HepG2 (cell line): Measurements from ENCODE around the gene SKIDA1. TPM values are rescaled to one million over a fixed set of nuclear protein-coding genes. Genes with fewer than 3 reads are reported as not detected.

Experiments used
- AKAP8 ChIP-seq: sonication (generic); formaldehyde crosslinking; IDR thresholded peaks from 2 replicates; pipeline ENCODE4 v1.5.1; 2020; ENCODE audit warnings: mild to moderate bottlenecking, missing genetic modification reagents
- KDM5B ChIP-seq: sonication (generic); formaldehyde crosslinking; IDR thresholded peaks from 2 replicates; pipeline ENCODE4 v1.4.0; 2020; ENCODE audit warnings: missing genetic modification reagents, mild to moderate bottlenecking, borderline replicate concordance
- KDM6A ChIP-seq: IDR thresholded peaks from 2 replicates; pipeline ENCODE4 v1.6.1; 2016; ENCODE audit warnings: low read depth
- ZMYM3 ChIP-seq: sonication (generic); formaldehyde crosslinking; IDR thresholded peaks from 2 replicates; pipeline ENCODE4 v1.5.1; 2020; ENCODE audit warnings: mild to moderate bottlenecking, missing genetic modification reagents
- ZNF546 ChIP-seq: sonication (generic); formaldehyde crosslinking; conservative IDR thresholded peaks from 2 replicates; pipeline ENCODE4 v1.8.1; 2023; ENCODE audit warnings: mild to moderate bottlenecking, missing genetic modification reagents
- ZNF75D ChIP-seq: sonication (generic); formaldehyde crosslinking; IDR thresholded peaks from 2 replicates; pipeline ENCODE4 v1.8.1; 2023; ENCODE audit warnings: missing genetic modification reagents, mild to moderate bottlenecking, borderline replicate concordance
- polyA plus RNA-seq, 8 experiments: library from polyadenylated mRNA; depleted of rRNA in 3 of 8; stranded (reverse) in 7 of 8; unstranded in 1 of 8; fragments of >200 nt; fragmentation: Illumina TruSeq in 4 of 8; extraction: Trizol in 4 of 8; gene quantifications; 2 replicates each; pipeline versions ENCODE4 v1.2.1 to v1.2.3, GENCODE V29; 2011 to 2016; ENCODE audit warnings: low read depth in 4 of 8, missing spikeins in 1 of 8, mixed read lengths in 1 of 8; ENCODE audit not compliant: insufficient read depth in 1 of 8
- total RNA-seq, 5 experiments: library from RNA; depleted of rRNA; stranded (reverse); fragments of >200 nt; fragmentation: Illumina TruSeq; extraction: Trizol; gene quantifications; 2 replicates each; pipeline ENCODE4 v1.2.3, GENCODE V29; 2016; ENCODE audit warnings: low read depth in 1 of 5
- TF ChIP-seq, protein P1 (sequence below): sonication (generic); formaldehyde crosslinking; IDR thresholded peaks from 2 replicates; pipeline ENCODE4 v1.8.0; 2022; ENCODE audit warnings: mild to moderate bottlenecking, missing genetic modification reagents
- TF ChIP-seq, protein P2 (sequence below): sonication (generic); formaldehyde crosslinking; IDR thresholded peaks from 2 replicates; pipeline ENCODE4 v1.5.1; 2020; ENCODE audit warnings: missing genetic modification reagents, mild to moderate bottlenecking, borderline replicate concordance
- TF ChIP-seq, protein P3 (sequence below): sonication (generic); formaldehyde crosslinking; IDR thresholded peaks from 2 replicates; pipeline ENCODE4 v1.4.0; 2020; ENCODE audit warnings: missing genetic modification reagents
- TF ChIP-seq, protein P4 (sequence below): IDR thresholded peaks from 2 replicates; pipeline ENCODE4 v1.6.1; 2016; ENCODE audit warnings: low read depth
- TF ChIP-seq, protein P5 (sequence below): sonication (generic); formaldehyde crosslinking; IDR thresholded peaks from 2 replicates; pipeline ENCODE4 v1.5.0; 2020; ENCODE audit warnings: mild to moderate bottlenecking, missing genetic modification reagents

SKIDA1 gene
- total and polyA plus RNA-seq, 2 of the 13 experiments (the other 11 are each of a cell fraction or from before 2014, with no cell fraction given) = 0.73 to 1.5 TPM

DNA sequence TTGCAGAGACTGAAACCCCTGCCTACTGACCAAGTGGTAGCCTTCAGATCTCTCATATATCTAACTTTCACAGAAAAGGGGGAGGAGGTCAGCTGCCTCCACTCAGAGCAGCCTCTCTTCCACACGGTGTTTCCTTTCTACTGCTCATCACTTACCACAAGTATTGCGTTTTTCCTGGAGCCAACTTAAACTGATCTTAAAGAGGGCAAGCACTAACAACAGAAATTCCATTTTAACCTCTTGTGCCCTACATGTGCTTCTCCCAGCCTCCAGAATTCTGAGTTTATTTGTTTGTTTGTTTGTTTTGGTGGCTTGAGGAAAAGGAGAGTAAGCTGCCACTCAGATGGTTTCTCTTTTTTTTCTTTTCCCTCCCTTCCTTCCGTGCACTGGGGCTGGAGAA, 19.1 kb downstream of the SKIDA1 start (continued):
- TF ChIP-seq, protein P1, sequence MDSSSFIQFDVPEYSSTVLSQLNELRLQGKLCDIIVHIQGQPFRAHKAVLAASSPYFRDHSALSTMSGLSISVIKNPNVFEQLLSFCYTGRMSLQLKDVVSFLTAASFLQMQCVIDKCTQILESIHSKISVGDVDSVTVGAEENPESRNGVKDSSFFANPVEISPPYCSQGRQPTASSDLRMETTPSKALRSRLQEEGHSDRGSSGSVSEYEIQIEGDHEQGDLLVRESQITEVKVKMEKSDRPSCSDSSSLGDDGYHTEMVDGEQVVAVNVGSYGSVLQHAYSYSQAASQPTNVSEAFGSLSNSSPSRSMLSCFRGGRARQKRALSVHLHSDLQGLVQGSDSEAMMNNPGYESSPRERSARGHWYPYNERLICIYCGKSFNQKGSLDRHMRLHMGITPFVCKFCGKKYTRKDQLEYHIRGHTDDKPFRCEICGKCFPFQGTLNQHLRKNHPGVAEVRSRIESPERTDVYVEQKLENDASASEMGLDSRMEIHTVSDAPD = no peak
- TF ChIP-seq KDM5B (no peak), AKAP8 (CRISPR knock-in tag) (no peak), ZMYM3 (CRISPR knock-in tag) (no peak), KDM6A (CRISPR knock-in tag) (no peak), ZNF546 (0 out of 2 replicates have a peak, but pooled peaks have one; percentile 58), ZNF75D (CRISPR knock-in tag) (no peak)
- TF ChIP-seq, protein P2, sequence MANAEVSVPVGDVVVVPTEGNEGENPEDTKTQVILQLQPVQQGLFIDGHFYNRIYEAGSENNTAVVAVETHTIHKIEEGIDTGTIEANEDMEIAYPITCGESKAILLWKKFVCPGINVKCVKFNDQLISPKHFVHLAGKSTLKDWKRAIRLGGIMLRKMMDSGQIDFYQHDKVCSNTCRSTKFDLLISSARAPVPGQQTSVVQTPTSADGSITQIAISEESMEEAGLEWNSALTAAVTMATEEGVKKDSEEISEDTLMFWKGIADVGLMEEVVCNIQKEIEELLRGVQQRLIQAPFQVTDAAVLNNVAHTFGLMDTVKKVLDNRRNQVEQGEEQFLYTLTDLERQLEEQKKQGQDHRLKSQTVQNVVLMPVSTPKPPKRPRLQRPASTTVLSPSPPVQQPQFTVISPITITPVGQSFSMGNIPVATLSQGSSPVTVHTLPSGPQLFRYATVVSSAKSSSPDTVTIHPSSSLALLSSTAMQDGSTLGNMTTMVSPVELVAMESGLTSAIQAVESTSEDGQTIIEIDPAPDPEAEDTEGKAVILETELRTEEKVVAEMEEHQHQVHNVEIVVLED = no peak
- TF ChIP-seq, protein P3, sequence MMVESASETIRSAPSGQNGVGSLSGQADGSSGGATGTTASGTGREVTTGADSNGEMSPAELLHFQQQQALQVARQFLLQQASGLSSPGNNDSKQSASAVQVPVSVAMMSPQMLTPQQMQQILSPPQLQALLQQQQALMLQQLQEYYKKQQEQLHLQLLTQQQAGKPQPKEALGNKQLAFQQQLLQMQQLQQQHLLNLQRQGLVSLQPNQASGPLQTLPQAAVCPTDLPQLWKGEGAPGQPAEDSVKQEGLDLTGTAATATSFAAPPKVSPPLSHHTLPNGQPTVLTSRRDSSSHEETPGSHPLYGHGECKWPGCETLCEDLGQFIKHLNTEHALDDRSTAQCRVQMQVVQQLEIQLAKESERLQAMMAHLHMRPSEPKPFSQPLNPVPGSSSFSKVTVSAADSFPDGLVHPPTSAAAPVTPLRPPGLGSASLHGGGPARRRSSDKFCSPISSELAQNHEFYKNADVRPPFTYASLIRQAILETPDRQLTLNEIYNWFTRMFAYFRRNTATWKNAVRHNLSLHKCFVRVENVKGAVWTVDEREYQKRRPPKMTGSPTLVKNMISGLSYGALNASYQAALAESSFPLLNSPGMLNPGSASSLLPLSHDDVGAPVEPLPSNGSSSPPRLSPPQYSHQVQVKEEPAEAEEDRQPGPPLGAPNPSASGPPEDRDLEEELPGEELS = no peak
- TF ChIP-seq, protein P4, sequence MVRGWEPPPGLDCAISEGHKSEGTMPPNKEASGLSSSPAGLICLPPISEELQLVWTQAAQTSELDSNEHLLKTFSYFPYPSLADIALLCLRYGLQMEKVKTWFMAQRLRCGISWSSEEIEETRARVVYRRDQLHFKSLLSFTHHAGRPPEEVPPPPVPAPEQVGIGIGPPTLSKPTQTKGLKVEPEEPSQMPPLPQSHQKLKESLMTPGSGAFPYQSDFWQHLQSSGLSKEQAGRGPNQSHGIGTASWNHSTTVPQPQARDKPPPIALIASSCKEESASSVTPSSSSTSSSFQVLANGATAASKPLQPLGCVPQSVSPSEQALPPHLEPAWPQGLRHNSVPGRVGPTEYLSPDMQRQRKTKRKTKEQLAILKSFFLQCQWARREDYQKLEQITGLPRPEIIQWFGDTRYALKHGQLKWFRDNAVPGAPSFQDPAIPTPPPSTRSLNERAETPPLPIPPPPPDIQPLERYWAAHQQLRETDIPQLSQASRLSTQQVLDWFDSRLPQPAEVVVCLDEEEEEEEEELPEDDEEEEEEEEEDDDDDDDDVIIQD = no peak
- TF ChIP-seq, protein P5, sequence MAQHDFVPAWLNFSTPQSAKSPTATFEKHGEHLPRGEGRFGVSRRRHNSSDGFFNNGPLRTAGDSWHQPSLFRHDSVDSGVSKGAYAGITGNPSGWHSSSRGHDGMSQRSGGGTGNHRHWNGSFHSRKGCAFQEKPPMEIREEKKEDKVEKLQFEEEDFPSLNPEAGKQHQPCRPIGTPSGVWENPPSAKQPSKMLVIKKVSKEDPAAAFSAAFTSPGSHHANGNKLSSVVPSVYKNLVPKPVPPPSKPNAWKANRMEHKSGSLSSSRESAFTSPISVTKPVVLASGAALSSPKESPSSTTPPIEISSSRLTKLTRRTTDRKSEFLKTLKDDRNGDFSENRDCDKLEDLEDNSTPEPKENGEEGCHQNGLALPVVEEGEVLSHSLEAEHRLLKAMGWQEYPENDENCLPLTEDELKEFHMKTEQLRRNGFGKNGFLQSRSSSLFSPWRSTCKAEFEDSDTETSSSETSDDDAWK (CRISPR knock-in tag) = no peak
- TF ChIP-seq, all 625 proteins: peak for 11
